Measurements from ENCODE around the gene SURF1.
"Not testable (repeated sequence)": the region's sequence is repeated elsewhere in the genome, so short reads cannot be mapped to it uniquely, and the experiment has no call there.

SURF1 gene

DNA sequence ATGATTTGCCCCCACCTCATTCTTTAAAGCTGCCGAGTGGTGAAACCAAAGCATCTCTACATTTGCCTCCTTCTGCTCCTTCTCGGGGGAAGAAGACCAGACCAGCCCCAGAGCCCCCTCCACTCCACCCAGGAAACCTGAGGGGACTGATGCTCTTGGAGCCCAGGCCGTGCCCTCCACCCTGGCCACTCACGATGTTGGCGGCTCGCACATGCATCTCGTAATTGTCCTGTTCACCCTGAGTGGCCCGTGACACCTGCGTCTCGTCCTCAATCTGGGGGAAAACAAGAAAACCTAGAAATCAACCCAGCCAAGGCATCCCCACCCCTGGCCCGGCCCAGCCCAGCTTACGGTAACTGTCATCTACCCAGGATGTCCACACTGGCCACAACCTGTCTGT lies 11.3 kb downstream of the SURF1 start:
- DNase-seq (ENCODE audit: low read depth, low spot score) = no peak

DNA sequence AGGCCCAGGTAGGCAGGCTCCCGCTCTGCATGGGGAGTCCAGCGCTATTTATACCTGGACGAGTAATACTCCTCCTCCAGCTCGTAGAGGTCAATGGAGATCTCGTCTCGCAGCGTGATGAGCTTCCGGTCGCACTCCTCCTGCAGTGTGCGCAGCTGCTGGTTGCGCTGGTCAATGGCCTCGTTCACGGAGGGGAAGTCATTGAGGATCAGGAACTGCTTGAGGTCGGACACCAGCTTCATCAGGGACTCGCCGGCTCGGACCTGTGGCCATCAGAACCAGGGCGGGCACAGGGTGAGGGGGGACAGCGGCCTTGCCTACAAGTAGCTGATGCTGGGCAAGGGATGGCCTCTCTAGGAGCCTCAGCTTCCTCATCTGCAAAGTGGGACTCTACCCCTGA lies 12.2 kb downstream of the SURF1 start:
- DNase-seq (ENCODE audit: low read depth, low spot score) = no peak

DNA sequence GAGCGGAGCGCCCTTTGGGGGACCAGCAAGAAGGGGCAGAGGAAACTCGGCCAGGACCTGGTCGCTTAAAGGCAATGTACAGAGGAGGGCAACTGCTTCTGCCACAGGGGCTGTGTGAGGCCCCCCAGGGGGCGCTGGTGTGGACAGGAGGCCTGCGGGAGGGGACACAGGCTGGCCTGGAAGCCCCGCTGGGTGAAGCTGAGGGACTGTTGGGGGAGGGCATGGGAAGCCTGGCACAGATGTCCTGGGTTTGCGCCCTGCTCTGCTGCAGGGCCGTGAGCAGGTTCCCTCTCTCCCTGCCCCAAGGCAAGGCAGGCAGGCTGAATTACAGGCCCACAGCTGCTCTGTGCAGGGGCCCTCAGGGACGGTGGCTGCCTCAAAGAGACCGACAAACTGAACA lies 13.7 kb downstream of the SURF1 start:
- no peak for DNase-seq (ENCODE audit: low read depth, low spot score)

DNA sequence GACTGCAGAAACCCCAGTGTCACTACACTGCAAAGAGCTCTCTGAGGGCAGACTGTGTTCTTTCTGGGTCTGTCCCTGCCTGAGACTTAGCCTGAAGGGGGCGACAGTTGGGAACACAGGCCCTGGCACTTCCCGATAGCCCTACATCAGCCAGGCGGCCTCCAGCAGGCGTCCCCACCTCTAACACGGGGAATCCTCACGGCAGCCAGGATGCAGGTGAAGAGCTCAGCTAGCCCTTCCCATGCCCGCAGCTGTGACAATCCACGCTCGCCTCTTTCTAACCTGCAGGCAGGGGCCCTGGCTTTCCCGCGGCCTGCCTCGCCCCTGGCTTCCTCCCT lies 14.2 kb downstream of the SURF1 start:
- no peak for DNase-seq (ENCODE audit: low read depth, low spot score)

DNA sequence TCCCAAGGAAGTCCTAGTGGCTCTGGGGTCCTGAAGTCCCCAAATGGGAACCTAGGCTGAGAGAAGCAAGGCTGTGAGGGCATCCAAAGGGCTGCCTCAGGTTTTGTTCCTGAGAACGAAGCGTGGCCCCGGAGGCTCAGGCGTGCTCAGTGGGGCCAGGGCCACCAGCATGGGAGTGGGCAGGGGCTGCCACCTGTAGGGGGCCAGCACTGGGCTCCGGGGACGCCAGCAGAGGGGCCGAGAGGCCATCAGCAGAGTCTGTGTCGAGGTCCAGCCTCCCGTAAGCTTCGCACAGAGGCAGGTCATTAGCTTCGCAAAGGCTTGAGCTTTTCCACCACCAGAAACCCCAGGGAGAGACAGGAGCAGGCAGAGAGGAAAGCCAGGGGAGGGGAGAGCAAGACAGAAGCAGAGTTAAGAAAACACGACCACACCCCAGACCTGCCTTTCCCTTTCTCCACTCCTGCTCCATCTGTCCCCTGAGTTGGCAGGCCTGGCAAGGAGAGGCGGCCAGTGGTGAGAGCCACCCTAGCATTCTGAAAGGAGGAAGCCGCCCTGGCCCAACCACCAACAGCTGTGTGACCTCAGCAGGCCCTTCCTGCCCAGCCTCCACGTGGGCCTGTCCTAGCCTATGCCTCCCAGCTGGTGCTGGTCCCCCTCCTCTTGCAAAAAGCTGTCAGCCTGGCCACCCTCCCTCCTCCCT lies 14.8 kb downstream of the SURF1 start:
- no peak for DNase-seq (ENCODE audit: low read depth, low spot score)

DNA sequence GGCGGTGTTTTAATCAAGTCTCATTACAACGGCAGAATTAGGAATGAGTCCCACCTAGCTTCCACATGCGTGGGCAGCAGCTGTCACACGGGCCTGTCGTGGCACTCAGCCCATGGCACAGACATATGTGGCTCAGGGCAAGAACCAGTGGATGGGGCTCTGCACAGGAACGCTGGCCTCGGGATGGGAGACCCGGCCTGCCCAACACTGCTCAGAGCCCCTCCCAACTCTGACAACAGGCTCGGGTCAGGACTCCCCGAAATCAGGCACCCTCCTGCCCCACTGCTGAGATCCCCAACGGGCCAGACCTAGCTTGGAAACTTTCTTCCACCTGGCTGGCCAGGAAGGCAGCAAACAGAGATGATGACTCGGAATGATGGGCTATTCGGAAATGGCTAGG lies 15.4 kb downstream of the SURF1 start:
- DNase-seq (ENCODE audit: low read depth, low spot score) = no peak

DNA sequence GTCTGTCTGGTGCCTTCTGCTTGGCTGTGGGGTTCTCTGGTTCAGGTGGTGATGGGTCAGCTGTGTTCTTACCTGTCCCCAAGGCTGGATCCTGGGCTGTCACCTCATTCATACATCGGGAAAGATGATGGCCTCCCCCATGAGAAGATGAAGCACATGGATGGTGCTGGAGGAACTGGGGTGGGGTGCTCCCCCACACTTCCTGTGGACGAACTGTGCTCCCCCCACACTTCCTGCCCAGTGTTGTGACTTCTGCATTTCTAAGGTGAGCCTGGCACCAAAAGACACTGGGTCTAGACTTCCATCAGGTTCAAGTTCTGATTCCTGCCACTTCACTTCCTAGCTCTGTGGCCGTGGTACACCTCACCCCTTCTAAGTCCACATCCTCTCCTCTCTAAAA lies 16.0 kb downstream of the SURF1 start:
- no peak for DNase-seq (ENCODE audit: low read depth, low spot score)

DNA sequence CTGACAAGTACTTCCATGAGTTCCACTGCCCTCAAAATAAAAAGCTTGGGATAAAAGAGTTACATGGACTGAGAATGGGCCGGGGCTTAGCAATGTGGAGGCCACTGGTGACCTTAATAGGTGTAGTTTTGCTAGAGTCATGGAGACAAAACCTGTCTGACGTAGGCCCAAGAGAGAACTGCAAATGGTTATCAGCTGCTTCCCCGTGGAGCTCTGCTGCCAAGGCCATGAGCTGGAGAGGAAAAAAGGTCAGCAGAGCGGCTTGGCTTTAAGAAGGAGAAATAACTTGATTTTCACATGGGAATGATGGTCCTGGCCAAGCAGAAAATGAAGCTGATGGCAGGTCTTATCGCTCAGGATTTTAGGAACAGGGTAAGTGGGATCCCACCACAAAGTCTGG lies 16.6 kb downstream of the SURF1 start:
- DNase-seq (ENCODE audit: low read depth, low spot score) = no peak

DNA sequence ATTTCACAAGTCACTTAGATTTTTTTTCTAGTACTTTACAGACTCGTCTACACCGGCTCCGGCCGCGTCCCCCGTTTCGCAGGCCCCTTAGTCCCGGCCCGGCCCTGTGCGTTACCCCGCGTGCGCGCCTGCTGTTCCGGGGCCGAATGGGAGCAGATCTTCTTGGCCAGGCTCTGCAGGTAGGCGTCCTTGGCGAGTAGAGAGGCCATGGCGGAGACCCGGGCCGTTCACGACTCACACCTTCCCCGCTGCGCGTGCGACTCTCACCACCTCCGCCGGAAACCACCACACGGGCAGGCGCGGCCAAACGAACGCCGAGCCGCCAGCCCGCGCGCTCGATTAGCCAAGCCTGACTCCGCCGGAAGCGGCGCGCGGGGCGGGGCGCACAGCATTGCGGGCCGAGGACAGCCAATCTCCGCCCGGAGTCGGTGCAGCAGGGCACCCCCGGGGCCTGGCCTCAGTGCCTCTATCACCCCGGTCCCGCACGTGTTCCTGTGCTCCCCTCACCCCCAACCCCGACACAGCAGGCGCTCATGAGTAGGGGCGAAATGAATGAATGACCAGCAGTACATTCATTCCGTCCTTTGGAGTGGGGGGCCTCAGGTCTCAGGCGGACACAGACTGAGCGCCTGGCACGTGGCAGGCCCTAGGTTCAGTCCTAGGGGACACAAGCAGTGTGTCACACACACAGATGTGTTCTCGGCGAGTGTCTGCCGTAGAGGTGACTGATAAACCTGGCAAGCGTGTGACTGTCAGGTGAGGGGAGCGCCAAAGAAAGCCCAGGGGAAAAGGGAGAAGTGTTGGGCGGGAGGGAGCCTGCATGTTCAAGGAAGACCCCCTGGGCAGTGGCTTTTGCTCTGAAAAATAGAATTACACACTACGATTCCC lies 20.1 kb downstream of the SURF1 start, which contains the start of gene SURF6:
Gene SURF6, minus strand, starts transcription at position 265 of the 888 bp plus-strand sequence. Its CDS starts 56 bp downstream, at position 209.
- no peak for DNase-seq (ENCODE audit: low read depth, low spot score)

DNA sequence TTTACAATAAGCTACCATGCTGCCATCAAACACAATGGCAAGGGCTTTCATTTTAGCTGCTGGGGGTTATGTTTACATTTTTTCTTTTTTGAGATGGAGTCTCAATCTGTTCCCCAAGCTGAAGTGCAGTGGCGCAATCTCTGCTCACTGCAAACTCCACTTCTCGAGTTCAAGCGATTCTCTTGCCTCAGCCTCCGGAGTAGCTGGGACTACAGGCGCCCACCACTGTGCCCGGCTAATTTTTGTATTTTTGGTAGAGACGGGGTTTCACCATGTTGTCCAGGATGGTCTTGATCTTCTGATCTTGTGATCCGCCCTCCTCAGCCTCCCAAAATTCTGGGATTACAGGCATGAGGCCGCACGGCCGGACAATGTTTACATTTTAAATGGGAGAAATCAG lies 21.4 kb downstream of the SURF1 start:
- DNase-seq (ENCODE audit: low read depth, low spot score) = not testable (repeated sequence)

DNA sequence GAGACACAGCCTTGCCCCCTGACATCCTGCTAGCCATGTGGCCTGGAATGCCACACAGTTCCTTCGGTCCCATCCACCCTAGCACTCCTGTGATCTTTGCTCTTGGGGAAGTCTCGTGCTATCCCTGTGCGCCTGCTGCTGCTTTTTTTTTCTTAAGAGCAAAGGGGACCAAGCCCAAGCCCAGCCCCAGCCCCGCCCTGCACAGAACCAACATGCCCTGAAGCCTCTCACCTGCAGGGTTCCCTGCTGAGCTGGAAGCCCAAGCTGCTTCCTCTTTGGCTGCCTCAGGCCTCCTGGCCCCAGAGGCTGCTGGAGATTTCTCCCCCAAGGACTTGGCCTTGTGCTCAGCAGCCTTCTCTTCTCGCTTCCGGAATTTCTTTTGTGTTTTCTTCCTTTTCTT lies 22.1 kb downstream of the SURF1 start:
- DNase-seq (ENCODE audit: low read depth, low spot score) = no peak

DNA sequence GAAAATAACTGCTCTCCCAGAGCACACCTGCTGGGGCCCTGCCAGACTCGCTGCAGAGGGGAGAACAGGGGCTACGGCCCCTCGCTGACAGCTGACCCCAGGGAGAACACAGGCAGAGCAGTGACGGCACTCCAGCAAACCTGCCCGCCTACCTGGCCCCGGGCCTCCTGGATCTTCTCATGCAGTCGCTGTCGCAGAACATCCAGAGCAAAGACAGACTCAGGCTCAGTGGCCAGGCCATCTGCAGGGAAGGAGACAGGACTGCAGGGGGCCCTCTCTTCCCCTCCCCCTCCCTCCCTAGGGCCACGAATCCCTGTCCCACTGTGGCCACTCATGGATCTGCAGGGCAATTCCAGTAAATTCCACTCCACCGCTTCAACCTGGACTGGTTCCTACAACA lies 22.7 kb downstream of the SURF1 start:
- DNase-seq (ENCODE audit: low read depth, low spot score) = no peak

DNA sequence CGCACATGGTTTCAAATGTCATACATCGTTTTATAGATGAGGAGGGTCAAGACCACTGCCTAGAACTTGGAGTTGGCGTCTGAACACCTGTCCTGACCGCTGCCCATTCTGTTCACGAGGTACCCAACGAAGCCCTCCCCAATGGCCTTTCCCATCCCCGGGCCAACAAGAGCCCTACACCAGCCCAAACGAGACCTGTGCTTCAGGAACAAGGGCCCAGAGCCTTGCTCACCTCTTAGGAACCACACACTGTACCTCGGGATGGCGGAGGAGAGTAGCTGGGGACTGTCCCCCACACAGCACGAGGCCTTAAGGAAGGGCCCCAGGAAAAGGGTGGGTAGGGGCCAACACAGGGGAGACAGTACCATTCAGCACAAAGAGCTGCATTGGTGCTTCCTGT lies 23.3 kb downstream of the SURF1 start:
- DNase-seq (ENCODE audit: low read depth, low spot score) = no peak

DNA sequence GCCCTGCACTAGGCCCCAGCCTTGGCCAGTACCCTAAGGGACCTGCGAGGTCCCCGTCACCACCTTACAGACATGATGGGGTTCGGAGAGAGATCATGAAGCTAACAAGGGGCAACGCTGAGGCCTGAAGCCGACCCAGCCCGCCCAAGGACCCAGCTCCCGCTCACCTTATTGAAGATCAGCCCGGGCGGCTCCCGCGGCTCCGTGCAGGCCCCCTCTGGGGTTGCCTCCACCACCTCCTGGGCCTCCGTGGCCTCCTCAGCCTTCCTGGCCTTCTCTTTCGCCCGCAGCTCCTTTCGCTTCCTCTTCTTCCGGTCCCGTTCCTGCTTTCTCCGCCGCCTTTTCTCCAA lies 23.9 kb downstream of the SURF1 start:
- no peak for DNase-seq (ENCODE audit: low read depth, low spot score)

DNA sequence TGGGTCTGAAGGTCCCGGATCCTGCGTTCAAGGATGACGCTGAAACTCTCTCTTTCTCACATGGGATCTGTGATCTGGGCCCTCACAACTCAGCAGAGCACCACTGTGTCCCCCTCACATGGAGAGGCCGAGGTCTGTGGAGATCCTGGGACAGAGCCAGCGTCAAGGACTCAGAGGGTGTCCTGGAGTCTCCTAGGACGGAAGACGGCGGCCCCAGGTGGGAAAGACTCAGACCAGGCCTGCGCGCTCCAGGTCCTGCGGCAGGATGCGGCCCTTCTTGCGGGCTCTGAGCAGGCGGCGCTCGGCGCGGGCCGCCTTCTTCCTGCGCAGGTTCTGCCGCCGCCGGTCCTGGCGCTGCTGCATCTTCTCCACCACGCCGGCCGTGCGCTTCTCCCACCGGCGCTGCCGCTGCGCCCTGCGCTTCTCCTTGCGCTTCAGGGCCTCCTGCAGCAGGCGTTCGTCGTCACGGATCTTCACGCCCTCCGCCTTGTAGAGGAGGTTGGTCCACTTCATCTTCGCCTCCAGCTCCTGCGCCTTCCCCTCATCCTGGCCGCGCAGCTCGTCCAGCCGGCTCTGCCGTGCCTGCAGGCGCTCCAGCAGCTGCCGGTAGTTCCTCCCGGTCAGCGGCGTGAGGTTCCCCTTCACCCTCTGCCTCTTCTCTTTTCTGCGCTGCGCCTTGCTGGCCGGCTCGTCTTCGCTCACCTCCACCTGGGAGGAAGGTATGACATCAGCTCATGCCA lies 24.5 kb downstream of the SURF1 start:
- DNase-seq (ENCODE audit: low read depth, low spot score) = no peak

DNA sequence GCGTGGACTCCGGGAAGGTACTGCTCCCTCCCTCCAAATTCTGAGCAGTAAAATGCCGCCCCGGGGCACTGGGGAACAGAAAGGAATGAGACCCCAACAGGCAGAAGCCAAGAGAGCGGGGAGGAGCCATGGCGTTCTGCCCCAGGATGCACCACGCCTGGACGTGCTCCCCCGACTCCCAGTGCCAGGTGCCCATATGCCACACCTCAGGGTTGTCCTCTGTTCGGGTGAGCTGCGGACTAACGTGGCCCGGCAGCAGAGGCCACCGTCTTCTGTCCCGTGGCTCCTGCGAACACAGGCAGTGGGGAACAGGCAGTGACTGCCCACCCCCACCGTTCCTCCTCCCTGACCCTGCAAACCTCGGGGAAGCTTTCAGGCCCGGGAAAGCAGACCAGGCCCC lies 25.1 kb downstream of the SURF1 start:
- DNase-seq (ENCODE audit: low read depth, low spot score) = no peak

DNA sequence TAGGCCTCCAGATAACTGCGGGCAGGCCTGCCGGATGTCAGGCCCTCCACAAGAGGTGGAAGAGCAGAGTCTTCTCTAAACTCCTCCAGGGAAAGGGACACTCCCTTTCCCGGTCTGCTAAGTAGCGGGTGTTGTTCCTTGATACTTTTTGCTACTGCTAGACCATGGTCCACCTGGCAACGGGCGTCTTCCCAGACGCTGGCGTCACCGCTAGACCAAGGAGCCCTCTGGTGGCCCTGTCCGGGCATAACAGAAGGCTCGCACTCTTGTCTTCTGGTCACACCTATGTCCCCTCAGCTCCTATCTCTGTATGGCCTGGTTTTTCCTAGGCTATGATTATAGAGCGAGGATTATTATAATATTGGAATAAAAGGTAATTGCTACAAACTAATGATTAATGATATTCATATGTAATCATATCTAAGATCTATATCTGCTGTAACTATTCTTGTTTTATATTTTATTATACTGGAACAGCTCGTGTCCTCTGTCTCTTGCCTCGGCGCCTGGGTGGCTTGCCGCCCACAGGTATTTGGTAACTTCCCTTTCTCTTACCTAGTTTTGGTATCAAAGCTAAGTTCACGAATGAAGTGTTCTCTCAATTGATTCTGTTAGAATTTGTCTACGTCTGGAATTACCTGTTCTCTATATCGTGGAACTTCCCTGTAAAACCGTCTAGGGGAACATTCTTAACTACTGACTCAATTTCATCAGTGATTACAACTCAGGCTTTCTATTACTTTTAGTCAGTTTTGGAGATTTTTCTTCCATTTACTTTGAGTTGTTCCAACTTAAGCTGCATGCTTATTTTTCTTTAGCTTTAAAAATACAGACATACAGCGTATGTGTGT lies 26.8 kb downstream of the SURF1 start:
- DNase-seq (ENCODE audit: low read depth, low spot score) = not testable (repeated sequence)

DNA sequence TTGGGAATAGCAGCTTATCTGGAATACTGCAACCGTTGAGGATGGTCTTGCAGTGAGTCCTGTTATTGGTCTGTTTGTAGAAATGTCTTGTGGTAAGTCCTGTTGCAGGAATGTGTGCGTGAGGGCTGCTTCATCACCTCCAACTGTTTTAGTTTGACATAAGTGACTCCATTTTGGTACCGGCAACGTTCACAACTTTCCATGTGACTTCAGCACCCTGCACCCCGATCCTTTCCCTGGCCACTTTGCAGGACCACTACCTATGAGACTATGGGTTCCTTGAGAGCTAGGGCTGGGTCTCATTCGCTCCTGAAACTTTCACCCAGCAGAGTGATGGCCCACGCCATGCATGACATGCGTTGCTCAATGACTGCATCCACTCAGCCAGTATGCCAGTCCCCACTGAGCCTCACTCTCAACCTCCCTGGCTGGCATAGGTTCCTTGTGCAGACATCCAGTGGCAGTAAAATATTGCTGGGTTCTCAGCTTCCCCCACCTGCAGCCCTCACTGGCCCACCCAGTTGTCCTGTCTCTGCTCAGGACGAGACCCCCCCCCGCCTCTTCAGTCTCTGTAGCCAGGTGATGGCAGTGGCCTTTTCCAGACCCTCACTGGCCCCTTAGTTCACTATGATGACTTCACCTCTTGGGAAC lies 28.3 kb downstream of the SURF1 start:
- no peak for DNase-seq (ENCODE audit: low read depth, low spot score)

DNA sequence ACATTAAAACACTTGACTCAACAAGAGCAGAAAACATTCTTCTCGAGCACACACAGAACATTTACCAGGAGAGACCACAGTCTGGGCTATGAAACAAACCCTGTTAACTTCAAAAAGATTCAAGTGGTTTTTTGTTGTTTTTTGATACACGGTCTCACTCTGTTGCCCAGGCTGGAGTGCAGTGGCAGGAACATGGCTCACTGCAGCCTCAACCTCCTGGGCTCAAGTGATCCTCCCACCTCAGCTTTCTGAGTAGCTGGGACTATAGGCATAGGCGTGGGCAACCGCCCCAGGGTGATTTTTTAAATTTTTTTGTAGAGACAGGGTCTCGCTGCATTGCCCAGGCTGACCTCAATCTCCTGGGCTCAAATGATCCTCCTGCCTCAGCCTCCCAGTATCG lies 29.3 kb downstream of the SURF1 start:
- DNase-seq (ENCODE audit: low read depth, low spot score) = not testable (repeated sequence)

DNA sequence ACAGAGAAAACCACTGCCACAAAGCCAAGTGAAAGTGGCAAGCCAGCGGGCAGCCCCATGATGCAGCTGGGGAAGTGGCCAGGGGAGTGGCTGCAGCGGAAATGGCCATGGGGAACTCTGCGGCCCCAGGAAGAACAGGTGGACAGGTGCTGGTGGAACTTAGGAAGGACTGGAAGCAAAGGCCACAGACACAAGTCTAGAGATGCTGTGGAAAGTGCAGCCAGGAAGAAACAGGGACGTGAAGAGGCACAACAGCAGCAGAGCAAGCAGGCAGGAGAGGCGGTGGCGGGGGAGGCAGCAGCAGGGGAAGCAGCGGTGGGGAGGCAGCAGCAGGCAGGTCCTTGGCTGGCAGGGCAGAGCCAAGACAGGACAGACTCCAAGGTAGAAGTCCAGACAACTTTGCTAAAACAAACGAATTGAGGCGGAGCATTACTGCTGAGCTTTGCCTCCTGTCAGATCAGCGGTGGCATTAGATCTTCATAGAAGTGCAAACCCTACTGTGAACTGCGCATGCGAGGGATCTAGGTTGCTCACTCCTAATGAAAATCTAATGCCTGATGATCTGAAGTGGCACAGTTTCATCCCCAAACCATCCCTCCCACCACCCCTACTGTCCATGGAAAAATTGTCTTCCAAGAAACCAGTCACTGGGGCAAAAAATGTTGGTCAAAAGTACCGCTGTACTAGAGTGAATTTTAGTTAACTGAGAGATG lies 32.1 kb downstream of the SURF1 start:
- no peak for DNase-seq (ENCODE audit: low read depth, low spot score)

Measured in iPS DF 19.7 (cell line).